Stimulated activated CD8-positive, alpha-beta memory T cell treated with anti-CD3 and anti-CD28 coated beads, Interleukin-15, amount 100 ng/mL, for 24 hours (primary cell): ENCODE results near the gene ITGA7.
A peak's percentile ranks its signal among the peaks of the same experiment; 100 is the strongest.

ENCODE experiments used
- DNase-seq: peaks from one replicate; pipeline ENCODE4 v3.0.0-alpha.2; 2020; ENCODE audit warnings: low read depth

Gene ITGA7

GRCh38 chr12:55718624-55719275 lies 11.0 kb upstream of the ITGA7 start:
- DNase-seq = no peak

GRCh38 chr12:55718015-55718414 lies 10.3 kb upstream of the ITGA7 start:
- DNase-seq = no peak

- DNase-seq = no peak
Observed at GRCh38 chr12:55717011-55718007, 9.6 kb upstream of the ITGA7 start.

- DNase-seq = no peak
Observed at GRCh38 chr12:55716582-55716957, 8.9 kb upstream of the ITGA7 start.

- peak; percentile 93 for DNase-seq
Observed at GRCh38 chr12:55715833-55716581, 8.3 kb upstream of the ITGA7 start, which contains the start of gene BLOC1S1. Gene BLOC1S1 (plus strand): TSS chr12:55716046. CDS start chr12:55716052, 6 bp downstream.

- DNase-seq = no peak
Observed at GRCh38 chr12:55715169-55715764, 7.6 kb upstream of the ITGA7 start.

- DNase-seq = no peak
Observed at GRCh38 chr12:55713721-55714120, 6.0 kb upstream of the ITGA7 start.

- DNase-seq = no peak
Observed at GRCh38 chr12:55712700-55713415, 5.2 kb upstream of the ITGA7 start.

GRCh38 chr12:55711786-55712553 lies 4.3 kb upstream of the ITGA7 start:
- DNase-seq = no peak

- DNase-seq = no peak
Observed at GRCh38 chr12:55708695-55709233, 1.1 kb upstream of the ITGA7 start.

- DNase-seq = no peak
Observed at GRCh38 chr12:55707219-55707671, 459 bp downstream of the ITGA7 start.

GRCh38 chr12:55706568-55707218 lies 1.0 kb downstream of the ITGA7 start:
- no peak for DNase-seq

- DNase-seq = no peak
Observed at GRCh38 chr12:55705782-55706402, 1.8 kb downstream of the ITGA7 start.

GRCh38 chr12:55704824-55705718 lies 2.6 kb downstream of the ITGA7 start:
- no peak for DNase-seq

- DNase-seq = no peak
Observed at GRCh38 chr12:55703901-55704761, 3.6 kb downstream of the ITGA7 start.

GRCh38 chr12:55703288-55703687 lies 4.4 kb downstream of the ITGA7 start:
- DNase-seq = no peak

GRCh38 chr12:55702861-55703260 lies 4.8 kb downstream of the ITGA7 start:
- no peak for DNase-seq
